Measurements from ENCODE around the gene CCDC120. TPM values are rescaled to one million over a fixed set of nuclear protein-coding genes. Genes with fewer than 3 reads are reported as not detected.

CCDC120 gene
- total and polyA plus RNA-seq, 9 of the 15 experiments (the other 6 are each of a cell fraction or from before 2014, with no cell fraction given), result 0.13 to 3.6 (median 0.54) TPM

GRCh38 chrX:49039598-49040375 is 19.0 kb upstream of the CCDC120 start (continued):
- TF ChIP-seq, protein P1, sequence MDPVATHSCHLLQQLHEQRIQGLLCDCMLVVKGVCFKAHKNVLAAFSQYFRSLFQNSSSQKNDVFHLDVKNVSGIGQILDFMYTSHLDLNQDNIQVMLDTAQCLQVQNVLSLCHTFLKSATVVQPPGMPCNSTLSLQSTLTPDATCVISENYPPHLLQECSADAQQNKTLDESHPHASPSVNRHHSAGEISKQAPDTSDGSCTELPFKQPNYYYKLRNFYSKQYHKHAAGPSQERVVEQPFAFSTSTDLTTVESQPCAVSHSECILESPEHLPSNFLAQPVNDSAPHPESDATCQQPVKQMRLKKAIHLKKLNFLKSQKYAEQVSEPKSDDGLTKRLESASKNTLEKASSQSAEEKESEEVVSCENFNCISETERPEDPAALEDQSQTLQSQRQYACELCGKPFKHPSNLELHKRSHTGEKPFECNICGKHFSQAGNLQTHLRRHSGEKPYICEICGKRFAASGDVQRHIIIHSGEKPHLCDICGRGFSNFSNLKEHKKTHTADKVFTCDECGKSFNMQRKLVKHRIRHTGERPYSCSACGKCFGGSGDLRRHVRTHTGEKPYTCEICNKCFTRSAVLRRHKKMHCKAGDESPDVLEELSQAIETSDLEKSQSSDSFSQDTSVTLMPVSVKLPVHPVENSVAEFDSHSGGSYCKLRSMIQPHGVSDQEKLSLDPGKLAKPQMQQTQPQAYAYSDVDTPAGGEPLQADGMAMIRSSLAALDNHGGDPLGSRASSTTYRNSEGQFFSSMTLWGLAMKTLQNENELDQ (CRISPR knock-in tag; IDR thresholded peaks at IDR 0.05; ENCODE audit: borderline replicate concordance), result no peak
- TF ChIP-seq SIRT6 (IDR thresholded peaks at IDR 0.05; ENCODE audit: low read depth, low read length) (no peak), LEF1 (IDR thresholded peaks at IDR 0.05) (peak; percentile 27; the same call in 1 of the 2 replicates), MCM3 (IDR thresholded peaks at IDR 0.05) (no peak), ZNF318 (IDR thresholded peaks at IDR 0.05; ENCODE audit: borderline replicate concordance in 1 of 2, low read depth in 1 of 2) (no peak), SRSF3 (IDR thresholded peaks at IDR 0.05; ENCODE audit: insufficient read depth, low read length) (no peak), BMI1 (IDR thresholded peaks at IDR 0.05; ENCODE audit: low read length) (no peak), BRD9 (IDR thresholded peaks at IDR 0.05; ENCODE audit: low read depth, partially characterized antibody) (no peak), BRCA1 (IDR thresholded peaks at IDR 0.05) (no peak), BRCA1 (CRISPR knock-in tag; IDR thresholded peaks at IDR 0.05) (no peak), ZNF140 (CRISPR knock-in tag; IDR thresholded peaks at IDR 0.05) (no peak), ZNF79 (CRISPR knock-in tag; IDR thresholded peaks at IDR 0.05; ENCODE audit: low read depth) (no peak), PHB (CRISPR knock-in tag; IDR thresholded peaks at IDR 0.05) (no peak)
- TF ChIP-seq, protein P2, sequence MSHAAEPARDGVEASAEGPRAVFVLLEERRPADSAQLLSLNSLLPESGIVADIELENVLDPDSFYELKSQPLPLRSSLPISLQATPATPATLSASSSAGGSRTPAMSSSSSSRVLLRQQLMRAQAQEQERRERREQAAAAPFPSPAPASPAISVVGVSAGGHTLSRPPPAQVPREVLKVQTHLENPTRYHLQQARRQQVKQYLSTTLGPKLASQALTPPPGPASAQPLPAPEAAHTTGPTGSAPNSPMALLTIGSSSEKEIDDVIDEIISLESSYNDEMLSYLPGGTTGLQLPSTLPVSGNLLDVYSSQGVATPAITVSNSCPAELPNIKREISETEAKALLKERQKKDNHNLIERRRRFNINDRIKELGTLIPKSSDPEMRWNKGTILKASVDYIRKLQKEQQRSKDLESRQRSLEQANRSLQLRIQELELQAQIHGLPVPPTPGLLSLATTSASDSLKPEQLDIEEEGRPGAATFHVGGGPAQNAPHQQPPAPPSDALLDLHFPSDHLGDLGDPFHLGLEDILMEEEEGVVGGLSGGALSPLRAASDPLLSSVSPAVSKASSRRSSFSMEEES (CRISPR knock-in tag; IDR thresholded peaks at IDR 0.05), result no peak
- TF ChIP-seq, protein P3, sequence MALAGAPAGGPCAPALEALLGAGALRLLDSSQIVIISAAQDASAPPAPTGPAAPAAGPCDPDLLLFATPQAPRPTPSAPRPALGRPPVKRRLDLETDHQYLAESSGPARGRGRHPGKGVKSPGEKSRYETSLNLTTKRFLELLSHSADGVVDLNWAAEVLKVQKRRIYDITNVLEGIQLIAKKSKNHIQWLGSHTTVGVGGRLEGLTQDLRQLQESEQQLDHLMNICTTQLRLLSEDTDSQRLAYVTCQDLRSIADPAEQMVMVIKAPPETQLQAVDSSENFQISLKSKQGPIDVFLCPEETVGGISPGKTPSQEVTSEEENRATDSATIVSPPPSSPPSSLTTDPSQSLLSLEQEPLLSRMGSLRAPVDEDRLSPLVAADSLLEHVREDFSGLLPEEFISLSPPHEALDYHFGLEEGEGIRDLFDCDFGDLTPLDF (CRISPR knock-in tag; IDR thresholded peaks at IDR 0.05), result no peak
